NB4 (cell line): ENCODE results near the gene TCF7L2.

Source experiments
- CTCF ChIP-seq: IDR thresholded peaks from one replicate; pipeline ENCODE4 v1.5.1; 2012; ENCODE audit warnings: low read depth, low read length
- MAX ChIP-seq: IDR thresholded peaks from 2 replicates; pipeline ENCODE4 v1.6.1; 2011; ENCODE audit warnings: low read depth, low read length
- MYC ChIP-seq: IDR thresholded peaks from 2 replicates; pipeline ENCODE4 v1.6.1; 2011; ENCODE audit warnings: low read depth, low read length

GRCh38 chr10:113161066-113161465 is 211.0 kb downstream of the TCF7L2 start:
- no peak for TF ChIP-seq CTCF
- TF ChIP-seq MAX = no peak
- TF ChIP-seq MYC = no peak
